SU-DHL-6 (cell line): ENCODE results near the gene TRMO.
A peak's percentile ranks its signal among the peaks of the same experiment; 100 is the strongest.

Source experiments
- H2AFZ ChIP-seq: fragments of 200-600 bp; sonication (generic); 2 replicates; pipeline ENCODE4 v1.6.1; 2014; ENCODE audit warnings: low read depth, mild to moderate bottlenecking, moderate library complexity, mixed read lengths, antibody characterized with exemption, low read length; ENCODE audit not compliant: severe bottlenecking
- H3F3A ChIP-seq: fragments of 200-600 bp; shearing (Covaris generic); 2 replicates; pipeline ENCODE4 v1.6.0; 2016; ENCODE audit warnings: antibody characterized with exemption, mild to moderate bottlenecking; ENCODE audit not compliant: insufficient read depth
- H3K27ac ChIP-seq: fragments of 200-600 bp; sonication (generic); 2 replicates; pipeline ENCODE4 v1.5.1; 2016; ENCODE audit warnings: low read depth, mild to moderate bottlenecking, low read length, moderate library complexity, mixed read lengths
- H3K27me3 ChIP-seq: fragments of 200-600 bp; sonication (generic), shearing (Covaris generic); 2 replicates; pipeline ENCODE4 v1.6.0; 2014; ENCODE audit warnings: mild to moderate bottlenecking, low read length
- H3K36me3 ChIP-seq: fragments of 200-600 bp; sonication (generic); 2 replicates; pipeline ENCODE4 v1.6.1; 2014; ENCODE audit warnings: mild to moderate bottlenecking, low read length, mixed read lengths
- H3K4me2 ChIP-seq: fragments of 300-600, 200-600 bp; shearing (Covaris generic), sonication (generic); 2 replicates; pipeline ENCODE4 v1.6.0; 2014; ENCODE audit warnings: low read length, low read depth, mild to moderate bottlenecking; ENCODE audit not compliant: poor library complexity, severe bottlenecking
- H3K4me3 ChIP-seq: fragments of 200-600 bp; sonication (generic); 2 replicates; pipeline ENCODE4 v1.5.1; 2014; ENCODE audit warnings: antibody characterized with exemption, low read length, mild to moderate bottlenecking, mixed read lengths; ENCODE audit not compliant: insufficient read depth, poor library complexity, severe bottlenecking
- H3K79me2 ChIP-seq: fragments of 200-600 bp; sonication (generic); 2 replicates; pipeline ENCODE4 v1.6.1; 2014; ENCODE audit warnings: mild to moderate bottlenecking, low read length, moderate library complexity; ENCODE audit not compliant: insufficient read depth
- H3K9ac ChIP-seq: fragments of 200-600 bp; sonication (generic); 2 replicates; pipeline ENCODE4 v1.7.0; 2014; ENCODE audit warnings: mild to moderate bottlenecking, low read length
- H3K9me2 ChIP-seq: fragments of 200-600 bp; sonication (generic); replicated peaks from 2 replicates; pipeline ENCODE4 v1.6.1; 2014; ENCODE audit warnings: low read length; ENCODE audit not compliant: insufficient read depth
- H3K9me3 ChIP-seq: fragments of 200-600 bp; sonication (generic); 2 replicates; pipeline ENCODE4 v1.6.1; 2014; ENCODE audit warnings: low read length, mixed read lengths; ENCODE audit not compliant: insufficient read depth
- H4K20me1 ChIP-seq: fragments of 200-600 bp; sonication (generic); 2 replicates; pipeline ENCODE4 v1.6.1; 2014; ENCODE audit warnings: low read depth, mild to moderate bottlenecking, antibody characterized with exemption, low read length, moderate library complexity, mixed read lengths
- EZH2phosphoT487 ChIP-seq: fragments of 200-600 bp; sonication (generic), shearing (Covaris generic); conservative IDR thresholded peaks from 2 replicates; pipeline ENCODE4 v1.6.1; 2018; ENCODE audit warnings: mild to moderate bottlenecking, antibody characterized with exemption, low read length, moderate library complexity, mixed read lengths
- TF ChIP-seq, protein P1 (sequence below): fragments of 200-600 bp; sonication (generic); IDR thresholded peaks from one replicate; pipeline ENCODE4 v1.5.1; 2017; ENCODE audit warnings: antibody characterized with exemption, mild to moderate bottlenecking, low read length, moderate library complexity; ENCODE audit not compliant: insufficient read depth, poor library complexity, severe bottlenecking

TRMO gene

DNA sequence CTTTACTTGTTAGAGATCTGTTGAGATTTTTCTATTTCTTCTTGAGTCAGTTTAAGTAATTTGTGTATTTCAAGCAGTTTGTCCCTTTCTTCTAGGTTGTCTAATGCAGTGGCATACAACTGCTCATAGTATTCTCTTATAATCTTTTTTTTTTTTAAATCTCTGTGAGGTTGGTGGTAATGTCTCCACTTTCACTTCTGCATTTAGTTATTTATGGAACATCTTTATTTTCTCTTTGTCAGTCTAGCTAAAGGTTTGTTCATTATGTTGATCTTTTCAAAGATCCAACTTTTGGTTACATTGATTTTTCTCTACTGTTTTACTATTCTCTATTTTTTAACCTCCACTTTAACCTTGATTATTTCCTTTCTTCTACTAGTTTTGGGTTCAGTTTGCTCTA lies 55.5 kb downstream of the TRMO start:
- Histone ChIP-seq H3K27me3 (no peaks in the 10 kb centered on the region), H3K9ac (no peak overlapping the region), H3K9me2 (no peaks in the 10 kb centered on the region), H2AFZ (no peak overlapping the region), H4K20me1 (no peaks in the 10 kb centered on the region), H3F3A (no peaks in the 10 kb centered on the region), H3K4me3 (no peak overlapping the region), H3K79me2 (no peaks in the 10 kb centered on the region), H3K36me3 (peaks cover 11% of the 10 kb centered on the region), H3K9me3 (peaks cover 10% of the 10 kb centered on the region; the same call in 1 of the 2 replicates), H3K4me2 (peak overlapping the region; percentile 52), H3K27ac (peak overlapping the region; percentile 69)
- TF ChIP-seq EZH2phosphoT487 = no peak
- TF ChIP-seq, protein P1, sequence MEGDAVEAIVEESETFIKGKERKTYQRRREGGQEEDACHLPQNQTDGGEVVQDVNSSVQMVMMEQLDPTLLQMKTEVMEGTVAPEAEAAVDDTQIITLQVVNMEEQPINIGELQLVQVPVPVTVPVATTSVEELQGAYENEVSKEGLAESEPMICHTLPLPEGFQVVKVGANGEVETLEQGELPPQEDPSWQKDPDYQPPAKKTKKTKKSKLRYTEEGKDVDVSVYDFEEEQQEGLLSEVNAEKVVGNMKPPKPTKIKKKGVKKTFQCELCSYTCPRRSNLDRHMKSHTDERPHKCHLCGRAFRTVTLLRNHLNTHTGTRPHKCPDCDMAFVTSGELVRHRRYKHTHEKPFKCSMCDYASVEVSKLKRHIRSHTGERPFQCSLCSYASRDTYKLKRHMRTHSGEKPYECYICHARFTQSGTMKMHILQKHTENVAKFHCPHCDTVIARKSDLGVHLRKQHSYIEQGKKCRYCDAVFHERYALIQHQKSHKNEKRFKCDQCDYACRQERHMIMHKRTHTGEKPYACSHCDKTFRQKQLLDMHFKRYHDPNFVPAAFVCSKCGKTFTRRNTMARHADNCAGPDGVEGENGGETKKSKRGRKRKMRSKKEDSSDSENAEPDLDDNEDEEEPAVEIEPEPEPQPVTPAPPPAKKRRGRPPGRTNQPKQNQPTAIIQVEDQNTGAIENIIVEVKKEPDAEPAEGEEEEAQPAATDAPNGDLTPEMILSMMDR = no peak

DNA sequence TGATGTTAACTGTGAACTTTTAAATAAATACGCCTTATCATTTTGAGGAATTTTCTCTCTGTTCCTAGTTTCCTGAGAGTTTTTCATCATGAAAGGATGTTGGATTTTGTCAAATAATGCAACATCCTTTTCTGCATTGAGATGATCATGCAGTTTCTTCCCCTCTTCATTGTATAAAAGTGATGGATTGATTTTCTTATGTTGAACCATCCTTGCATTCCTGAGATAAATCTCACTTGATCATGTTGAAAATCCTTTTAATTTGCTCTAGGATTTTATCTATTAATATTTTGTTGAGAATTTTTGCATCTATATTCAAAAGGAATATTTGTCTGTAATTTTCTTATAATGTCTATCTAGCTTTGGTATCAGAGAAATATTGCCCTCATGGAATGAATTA lies 56.0 kb downstream of the TRMO start:
- Histone ChIP-seq H3K4me3 (no peak overlapping the region), H3K9ac (no peak overlapping the region), H3K27ac (peak overlapping the region; percentile 69), H4K20me1 (no peaks in the 10 kb centered on the region), H3K9me2 (no peaks in the 10 kb centered on the region), H3K27me3 (no peaks in the 10 kb centered on the region), H3K9me3 (peaks cover 10% of the 10 kb centered on the region; the same call in 1 of the 2 replicates), H3K79me2 (no peaks in the 10 kb centered on the region), H3K4me2 (peak overlapping the region; percentile 52), H3K36me3 (peaks cover 11% of the 10 kb centered on the region), H3F3A (no peaks in the 10 kb centered on the region), H2AFZ (no peak overlapping the region)
- TF ChIP-seq EZH2phosphoT487 = no peak
- TF ChIP-seq, protein P1 = no peak

DNA sequence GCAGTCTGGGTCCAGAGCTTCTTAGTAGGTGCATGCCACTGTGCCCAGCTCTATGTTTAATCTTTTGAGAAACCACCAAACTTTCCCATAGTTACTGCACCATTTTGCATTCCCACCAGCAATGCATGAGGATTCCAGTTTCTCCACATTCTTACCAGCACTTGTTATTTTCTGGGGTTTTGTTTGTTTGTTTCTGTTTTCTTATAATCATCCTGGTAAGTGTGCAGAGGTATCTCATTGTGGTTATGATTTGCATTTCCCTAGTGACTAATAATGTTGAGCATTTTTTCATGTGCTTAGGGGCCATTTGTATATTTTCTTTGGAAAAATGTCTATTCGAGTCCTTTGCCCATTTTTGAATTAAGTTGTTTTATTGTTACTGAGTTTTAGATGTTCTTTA lies 57.9 kb downstream of the TRMO start:
- peaks cover 11% of the 10 kb centered on the region for H3K36me3 ChIP-seq
- no peaks in the 10 kb centered on the region for H4K20me1 ChIP-seq
- peaks cover 10% of the 10 kb centered on the region; the same call in 1 of the 2 replicates for H3K9me3 ChIP-seq
- H3K9ac ChIP-seq = no peak overlapping the region
- no peak for TF ChIP-seq EZH2phosphoT487
- TF ChIP-seq, protein P1 = no peak
- H3K4me3 ChIP-seq = no peak overlapping the region
- no peaks in the 10 kb centered on the region for H3F3A ChIP-seq
- H3K9me2 ChIP-seq = no peaks in the 10 kb centered on the region
- H3K27ac ChIP-seq = no peak overlapping the region
- H3K27me3 ChIP-seq = no peaks in the 10 kb centered on the region
- H3K79me2 ChIP-seq = no peaks in the 10 kb centered on the region
- H2AFZ ChIP-seq = no peak overlapping the region
- no peak overlapping the region for H3K4me2 ChIP-seq
